Chondrocyte (in vitro differentiated cells): Measurements from ENCODE around the gene RRP15. TPM values are rescaled to one million over a fixed set of nuclear protein-coding genes. Genes with fewer than 3 reads are reported as not detected.

Experiments
- DNase-seq: peaks from one replicate; pipeline ENCODE4 v3.0.0; 2021; ENCODE audit warnings: mixed read lengths, low spot score
- H3K27ac Mint-ChIP-seq: one replicate; pipeline ENCODE4 v1.8.0; 2021; ENCODE audit warnings: mild to moderate bottlenecking, moderate library complexity, mixed read lengths; ENCODE audit not compliant: unreplicated experiment
- H3K27me3 Mint-ChIP-seq: 2 replicates; pipeline ENCODE4 v1.8.0; 2021; ENCODE audit warnings: low read depth, mixed read lengths
- H3K36me3 Mint-ChIP-seq: 2 replicates; pipeline ENCODE4 v1.8.0; 2021; ENCODE audit warnings: low read depth, mixed read lengths
- H3K4me1 Mint-ChIP-seq: 2 replicates; pipeline ENCODE4 v1.8.0; 2021; ENCODE audit warnings: low read depth, mild to moderate bottlenecking, mixed read lengths
- H3K4me3 Mint-ChIP-seq: one replicate; pipeline ENCODE4 v1.8.0; 2021; ENCODE audit warnings: mild to moderate bottlenecking, moderate library complexity, mixed read lengths; ENCODE audit not compliant: unreplicated experiment
- H3K9me3 Mint-ChIP-seq: 2 replicates; pipeline ENCODE4 v1.8.0; 2021; ENCODE audit warnings: low read depth, mixed read lengths
- total RNA-seq: library from RNA; stranded (reverse); gene quantifications from 3 replicates; pipeline ENCODE4 v1.2.1, GENCODE V29; 2021
- TF ChIP-seq, protein P1 (sequence below): fragments of 200-600 bp; sonication (generic); IDR thresholded peaks from 2 replicates; pipeline ENCODE4 v1.5.0; 2021; ENCODE audit warnings: antibody characterized with exemption, mild to moderate bottlenecking, moderate library complexity

The RRP15 gene
- total RNA-seq, 1 donor from 2014 or later: 16.9 TPM

- TF ChIP-seq, protein P1, sequence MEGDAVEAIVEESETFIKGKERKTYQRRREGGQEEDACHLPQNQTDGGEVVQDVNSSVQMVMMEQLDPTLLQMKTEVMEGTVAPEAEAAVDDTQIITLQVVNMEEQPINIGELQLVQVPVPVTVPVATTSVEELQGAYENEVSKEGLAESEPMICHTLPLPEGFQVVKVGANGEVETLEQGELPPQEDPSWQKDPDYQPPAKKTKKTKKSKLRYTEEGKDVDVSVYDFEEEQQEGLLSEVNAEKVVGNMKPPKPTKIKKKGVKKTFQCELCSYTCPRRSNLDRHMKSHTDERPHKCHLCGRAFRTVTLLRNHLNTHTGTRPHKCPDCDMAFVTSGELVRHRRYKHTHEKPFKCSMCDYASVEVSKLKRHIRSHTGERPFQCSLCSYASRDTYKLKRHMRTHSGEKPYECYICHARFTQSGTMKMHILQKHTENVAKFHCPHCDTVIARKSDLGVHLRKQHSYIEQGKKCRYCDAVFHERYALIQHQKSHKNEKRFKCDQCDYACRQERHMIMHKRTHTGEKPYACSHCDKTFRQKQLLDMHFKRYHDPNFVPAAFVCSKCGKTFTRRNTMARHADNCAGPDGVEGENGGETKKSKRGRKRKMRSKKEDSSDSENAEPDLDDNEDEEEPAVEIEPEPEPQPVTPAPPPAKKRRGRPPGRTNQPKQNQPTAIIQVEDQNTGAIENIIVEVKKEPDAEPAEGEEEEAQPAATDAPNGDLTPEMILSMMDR: peak; percentile 60
- Mint-ChIP-seq H3K9me3 (no peaks in the 10 kb centered on the region), H3K4me1 (peaks cover 37% of the 10 kb centered on the region), H3K36me3 (peaks cover 5% of the 10 kb centered on the region), H3K4me3 (no peak within 1 kb of the TSS), H3K27ac (no peak within 1 kb of the TSS), H3K27me3 (no peaks in the 10 kb centered on the region)
- DNase-seq: no peak
Observed at GRCh38 chr1:218344814-218345672, 60.0 kb downstream of the RRP15 start, which contains the start of gene TGFB2. TSS of gene TGFB2 (plus strand) at chr1:218345336. CDS start at chr1:218346702, 1,366 bp downstream.

- Mint-ChIP-seq H3K27ac (no peak overlapping the region), H3K36me3 (peaks cover 5% of the 10 kb centered on the region), H3K4me1 (peaks cover 40% of the 10 kb centered on the region), H3K27me3 (no peaks in the 10 kb centered on the region), H3K9me3 (no peaks in the 10 kb centered on the region), H3K4me3 (no peak overlapping the region)
- TF ChIP-seq, protein P1: peak; percentile 28
- no peak for DNase-seq
Observed at GRCh38 chr1:218345673-218346390, 60.7 kb downstream of the RRP15 start.

GRCh38 chr1:218346391-218347204 lies 61.5 kb downstream of the RRP15 start:
- Mint-ChIP-seq H3K4me3 (no peak overlapping the region), H3K4me1 (peaks cover 44% of the 10 kb centered on the region), H3K9me3 (no peaks in the 10 kb centered on the region), H3K36me3 (peaks cover 5% of the 10 kb centered on the region), H3K27ac (no peak overlapping the region), H3K27me3 (no peaks in the 10 kb centered on the region)
- no peak for DNase-seq
- TF ChIP-seq, protein P1: no peak

GRCh38 chr1:218347336-218347722 lies 62.2 kb downstream of the RRP15 start:
- H3K27ac Mint-ChIP-seq: no peak overlapping the region
- no peak overlapping the region for H3K4me3 Mint-ChIP-seq
- no peak for DNase-seq
- TF ChIP-seq, protein P1: peak; percentile 20
- H3K27me3 Mint-ChIP-seq: no peaks in the 10 kb centered on the region
- no peaks in the 10 kb centered on the region for H3K9me3 Mint-ChIP-seq
- peaks cover 5% of the 10 kb centered on the region for H3K36me3 Mint-ChIP-seq
- H3K4me1 Mint-ChIP-seq: peaks cover 43% of the 10 kb centered on the region
